Stimulated activated CD4-positive, alpha-beta T cell treated with anti-CD3 and anti-CD28 coated beads, TNF-alpha, amount 100 ng/mL, for 1 hour (primary cell): ENCODE results near the gene NFATC2.

Source experiments
- DNase-seq, 3 donors: peaks; one replicate each; pipeline ENCODE4 v3.0.0-alpha.2; 2020; ENCODE audit warnings: low read depth in 3 of 3, low spot score in 1 of 3

The NFATC2 gene

DNA sequence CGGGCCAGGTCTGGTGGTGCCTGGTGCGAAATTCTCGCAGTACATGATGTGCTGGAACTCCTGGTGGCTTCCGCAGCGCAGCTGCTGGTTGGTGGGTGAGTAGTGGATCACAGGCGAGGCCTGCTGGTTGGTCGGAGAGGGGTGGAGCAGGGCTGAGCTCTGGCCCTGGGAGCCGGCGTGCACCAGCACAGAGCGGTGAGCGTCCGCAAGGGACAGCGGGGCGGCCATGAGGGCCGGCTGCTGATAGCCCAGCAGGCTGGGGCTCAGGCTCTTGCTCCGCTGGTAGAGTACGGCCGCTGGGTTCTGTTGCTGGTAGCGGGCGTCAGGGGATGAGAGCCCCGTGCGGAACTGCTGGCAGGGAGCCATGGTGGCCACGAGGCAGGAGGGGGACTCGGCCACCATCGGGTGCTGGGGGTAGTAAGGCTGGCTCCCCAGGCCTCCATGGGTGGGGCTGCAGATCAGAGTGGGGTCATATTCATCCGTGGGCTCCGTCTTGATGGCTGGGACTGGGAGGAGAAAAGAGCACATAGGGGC lies 110.2 kb downstream of the NFATC2 start:
- no peak for DNase-seq

DNA sequence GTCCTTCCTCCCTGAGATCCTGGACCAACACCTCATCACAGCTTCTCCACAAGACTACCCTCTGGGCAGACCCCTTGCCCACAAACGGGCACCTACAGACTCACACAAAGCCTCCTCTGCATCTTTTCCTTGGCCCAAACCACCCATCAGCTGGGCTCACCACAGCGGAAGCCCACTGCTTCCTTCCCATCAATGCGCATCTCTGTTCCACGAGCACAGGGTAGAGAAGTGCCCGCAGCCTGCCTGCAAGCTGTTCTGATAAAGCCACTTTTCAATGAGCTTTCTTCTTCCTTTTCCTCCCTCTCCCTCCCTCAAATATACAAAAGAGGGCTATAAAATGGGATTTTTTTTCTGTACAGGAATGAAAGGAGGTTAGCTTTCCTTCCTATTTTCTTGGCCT lies 111.2 kb downstream of the NFATC2 start:
- DNase-seq = no peak

DNA sequence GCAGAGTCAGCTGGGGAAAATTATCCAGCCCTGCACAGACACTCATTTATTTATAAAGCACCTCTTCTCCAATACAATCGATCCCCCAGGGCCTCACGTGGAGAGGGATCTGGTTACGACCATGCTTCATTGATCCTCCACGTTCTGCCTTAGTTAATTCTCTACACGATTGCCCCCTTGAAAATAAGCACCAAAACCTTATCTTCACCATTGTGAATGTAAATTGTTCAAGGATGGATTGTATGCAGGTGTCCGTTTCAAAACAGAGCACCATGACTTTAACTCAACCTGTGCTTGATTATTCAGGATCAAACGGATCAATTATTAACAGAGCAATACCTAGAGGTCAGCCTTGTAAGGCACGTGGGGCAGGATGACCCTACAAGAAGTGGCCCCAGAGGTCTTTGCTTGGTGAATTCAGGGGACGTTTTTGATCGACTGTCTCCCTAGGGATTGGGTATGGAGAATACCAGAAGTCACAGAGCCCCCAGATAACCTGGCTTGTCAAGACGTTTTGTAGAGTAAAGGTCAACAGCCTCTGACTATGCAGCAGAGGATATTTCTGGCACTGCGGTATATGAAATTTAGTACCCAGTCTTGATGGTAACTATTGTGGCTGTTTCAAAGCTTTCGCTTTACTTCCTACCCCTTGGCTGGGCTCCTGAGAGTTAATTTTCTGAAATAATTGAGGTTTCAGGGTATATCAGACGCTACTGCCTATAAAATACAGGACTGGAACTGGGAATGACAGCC lies 112.1 kb downstream of the NFATC2 start:
- no peak for DNase-seq

DNA sequence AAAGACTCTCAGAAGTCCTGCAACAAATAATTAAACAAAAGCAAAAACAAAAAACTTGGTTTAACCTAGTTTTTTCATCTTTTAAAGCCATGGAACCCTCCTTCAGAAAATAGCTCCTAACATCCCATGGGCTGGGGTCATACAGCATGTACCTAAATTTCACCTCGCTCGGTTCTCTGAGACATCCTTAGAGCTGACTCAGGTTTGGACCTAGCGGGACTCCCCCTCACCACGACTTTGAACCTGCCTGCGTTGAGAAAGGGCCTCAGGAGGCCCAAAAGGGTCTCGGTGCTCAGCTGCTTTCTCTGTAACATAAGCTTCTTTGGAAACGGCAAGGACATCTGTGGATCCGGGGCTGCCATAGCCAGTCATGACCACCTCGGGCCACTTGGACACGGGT lies 112.8 kb downstream of the NFATC2 start:
- no peak for DNase-seq

DNA sequence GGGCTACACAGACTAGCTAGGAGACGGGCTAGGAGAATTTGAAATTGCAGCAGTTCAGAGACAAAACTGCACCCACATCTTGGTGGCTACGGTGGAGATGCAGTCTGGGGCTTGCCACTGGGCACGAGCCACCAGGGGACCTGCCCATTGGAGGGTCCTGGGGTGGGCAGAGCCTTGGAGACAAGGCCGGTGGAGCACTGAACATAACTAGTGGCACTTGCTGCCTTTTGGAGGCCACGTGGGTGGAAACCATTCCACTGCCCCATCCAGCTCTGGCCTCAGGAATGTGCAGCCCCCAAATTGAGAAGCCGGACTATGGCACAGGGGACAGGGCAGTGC lies 113.4 kb downstream of the NFATC2 start:
- DNase-seq = no peak

DNA sequence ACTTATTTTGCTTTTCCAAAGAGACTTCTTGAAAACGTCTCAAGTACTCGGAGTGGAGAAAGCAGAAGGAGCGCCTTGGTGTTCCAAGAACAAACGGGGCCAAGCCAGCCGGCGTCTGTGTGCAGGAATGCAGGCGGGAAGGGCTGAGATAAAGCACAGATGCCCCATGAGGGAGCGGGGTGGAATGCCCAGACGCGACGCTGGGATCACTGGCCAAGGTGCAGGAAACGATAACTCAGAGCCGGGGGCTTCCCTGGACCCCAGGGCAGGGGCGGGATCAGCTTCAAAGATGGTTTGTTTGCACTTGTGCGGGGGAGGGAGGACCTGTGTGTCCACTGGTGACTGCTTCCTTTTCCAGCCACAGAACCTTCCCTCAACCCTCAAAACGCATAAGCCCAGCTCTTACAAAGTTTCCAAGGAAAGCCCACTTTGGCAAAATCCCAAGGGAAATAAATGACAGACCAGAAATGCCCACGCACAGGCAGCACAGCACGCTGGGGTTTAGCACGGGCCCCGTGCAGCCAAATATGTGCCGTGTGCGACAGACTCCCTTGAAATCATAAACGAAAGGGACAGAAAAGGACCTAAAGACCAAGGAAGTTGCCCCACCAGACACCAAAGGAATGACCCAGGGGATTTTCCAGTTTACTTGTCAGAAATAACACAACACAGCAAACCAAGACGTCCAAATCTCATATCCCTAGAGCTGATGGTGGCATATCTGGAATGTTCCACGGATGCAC lies 113.9 kb downstream of the NFATC2 start:
- no peak for DNase-seq

DNA sequence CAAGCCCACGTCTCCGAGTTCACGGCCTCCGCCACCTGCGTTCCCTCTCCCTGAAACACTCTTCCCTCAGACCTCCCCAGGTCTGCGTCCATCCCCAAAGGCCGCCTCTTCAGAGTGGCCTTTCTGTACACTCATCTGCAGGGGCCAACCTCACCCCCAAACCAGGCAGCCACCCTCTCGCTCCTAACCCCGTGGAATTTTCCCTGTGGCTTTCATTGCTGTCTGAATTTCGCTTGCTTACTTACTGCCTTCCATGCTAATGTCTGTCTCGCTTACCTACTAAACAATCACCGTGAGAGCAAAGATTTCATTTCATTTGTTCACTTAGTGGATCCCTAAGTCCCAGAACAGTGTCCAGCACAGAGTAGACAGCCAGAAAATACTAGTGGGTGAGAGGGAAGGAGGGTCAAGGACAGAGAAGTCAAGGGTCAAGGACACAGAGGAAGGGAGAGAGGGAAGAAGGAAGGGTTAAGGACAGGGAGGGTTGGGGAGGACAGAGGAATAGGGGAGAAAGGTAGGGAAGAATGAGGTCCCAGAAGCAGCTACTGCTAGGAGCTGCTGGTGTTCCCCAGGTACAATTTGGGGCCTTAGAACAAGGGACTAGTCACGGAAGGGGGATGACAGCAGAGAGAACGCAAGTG lies 114.7 kb downstream of the NFATC2 start:
- DNase-seq = no peak

DNA sequence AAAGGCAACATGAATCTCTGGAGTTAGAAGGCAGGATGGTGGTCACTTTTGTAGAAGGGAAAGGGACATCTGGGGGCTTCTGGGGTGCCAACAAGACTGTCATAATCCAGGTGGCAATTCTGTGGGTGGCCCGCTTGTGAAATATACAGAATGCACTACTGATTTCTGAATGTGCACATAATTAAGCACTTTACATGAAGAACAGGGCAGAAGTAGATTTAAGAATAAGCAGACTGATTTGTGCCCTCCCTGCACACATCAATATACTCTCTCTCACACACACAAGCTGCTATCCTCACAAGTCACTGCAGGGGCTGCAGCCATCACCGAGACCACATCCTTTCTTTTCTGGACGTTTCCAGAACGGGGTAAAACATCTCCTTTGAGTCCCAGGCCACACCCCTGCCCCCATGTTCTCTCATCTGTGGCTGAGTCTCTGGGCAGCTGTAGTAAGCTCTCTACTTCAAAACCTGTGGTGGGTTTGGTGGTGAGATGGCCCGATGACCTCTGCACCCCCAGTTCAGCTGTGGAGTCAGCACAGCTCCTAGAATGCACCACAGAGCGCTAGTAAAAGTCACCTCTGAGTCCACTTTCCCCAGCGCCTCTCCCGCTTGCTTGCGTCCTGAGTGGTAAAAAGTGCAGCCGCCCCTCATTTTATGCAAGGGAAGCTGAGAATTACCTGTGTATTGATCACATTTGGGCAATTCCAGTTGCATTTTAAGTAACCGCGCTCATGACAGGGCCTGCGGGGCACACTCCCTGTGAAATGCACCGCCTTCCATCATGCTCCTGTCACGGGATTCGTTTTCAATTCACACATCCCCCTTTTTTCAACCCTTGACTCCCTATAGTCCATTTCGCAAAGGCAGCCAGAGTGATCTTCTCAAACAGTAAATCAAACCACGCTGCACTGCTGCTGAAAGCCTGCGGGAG lies 115.5 kb downstream of the NFATC2 start:
- DNase-seq = no peak

DNA sequence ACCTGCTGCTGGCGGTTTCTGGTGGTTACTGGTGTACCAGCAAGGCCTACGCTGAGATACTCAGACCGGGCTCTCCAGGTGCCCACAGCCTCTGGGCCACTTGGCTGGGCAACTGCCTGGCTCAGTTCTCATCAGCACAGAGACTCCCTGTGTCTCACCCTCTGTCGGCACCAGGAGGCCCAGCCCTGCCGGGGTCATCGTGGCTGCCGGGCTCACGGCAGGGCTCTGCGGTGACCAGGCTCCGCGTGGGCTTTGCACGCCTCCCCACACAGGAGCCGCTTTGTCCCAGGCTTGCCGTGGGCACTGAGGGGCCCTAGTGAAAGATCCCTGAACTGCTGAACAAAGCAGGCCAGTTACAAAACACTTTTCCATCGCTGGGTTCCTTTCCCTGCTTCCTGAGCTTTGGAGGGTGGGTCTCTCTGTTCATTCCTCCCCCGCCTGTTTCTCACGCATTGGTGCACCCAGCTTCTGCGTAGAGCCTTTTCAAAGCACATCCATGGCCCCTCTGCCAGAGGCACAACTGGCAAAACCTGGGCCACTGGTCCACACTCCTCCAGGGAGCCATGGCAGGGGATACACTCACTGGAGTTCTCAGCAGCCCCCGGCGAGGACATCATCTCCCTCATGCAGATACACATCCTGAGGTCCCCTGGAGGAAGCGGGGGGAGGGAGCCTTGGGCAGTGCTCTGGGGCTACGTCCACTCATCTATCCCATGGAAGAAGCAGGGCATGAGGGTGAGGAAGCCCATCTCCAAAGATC lies 117.0 kb downstream of the NFATC2 start:
- no peak for DNase-seq

DNA sequence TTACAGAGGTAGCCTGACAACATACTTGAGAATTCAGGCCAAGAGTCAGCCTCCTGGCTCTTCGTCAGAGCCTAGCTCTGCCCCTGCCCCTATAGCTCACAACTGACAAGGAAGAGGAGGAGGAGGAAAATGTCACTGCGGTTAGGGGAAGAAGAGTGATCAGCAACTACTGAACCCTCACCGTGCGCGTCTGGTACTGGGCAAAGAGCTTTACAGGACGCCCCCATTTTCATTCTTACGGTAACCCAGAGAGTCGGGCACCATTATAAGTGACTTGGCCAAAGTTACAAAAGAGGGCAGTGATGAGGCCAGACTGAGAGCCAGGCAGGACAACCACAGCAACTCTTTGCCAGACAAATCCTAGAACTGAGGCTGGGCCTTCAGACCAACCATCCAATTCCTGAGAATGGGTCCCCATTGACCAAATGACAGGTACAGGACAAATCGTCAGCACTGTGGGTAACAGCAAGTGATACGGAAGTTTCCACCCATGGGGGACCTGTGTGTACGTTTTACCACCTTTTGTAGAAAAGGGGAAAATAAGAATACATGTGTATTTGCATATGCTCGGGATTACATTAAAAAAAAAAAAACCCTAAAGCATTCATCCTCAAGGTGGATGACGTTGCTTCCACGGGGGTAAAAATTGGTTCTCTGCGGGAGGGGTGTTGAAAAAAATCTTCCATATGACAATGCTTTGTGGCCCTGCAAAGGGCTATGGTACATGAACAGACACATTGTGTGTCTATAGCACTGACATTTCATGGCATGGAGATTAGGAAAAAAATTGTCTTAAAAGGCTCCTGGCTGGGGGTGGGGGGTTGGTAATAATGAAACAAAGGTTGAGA lies 118.0 kb downstream of the NFATC2 start:
- no peak for DNase-seq

DNA sequence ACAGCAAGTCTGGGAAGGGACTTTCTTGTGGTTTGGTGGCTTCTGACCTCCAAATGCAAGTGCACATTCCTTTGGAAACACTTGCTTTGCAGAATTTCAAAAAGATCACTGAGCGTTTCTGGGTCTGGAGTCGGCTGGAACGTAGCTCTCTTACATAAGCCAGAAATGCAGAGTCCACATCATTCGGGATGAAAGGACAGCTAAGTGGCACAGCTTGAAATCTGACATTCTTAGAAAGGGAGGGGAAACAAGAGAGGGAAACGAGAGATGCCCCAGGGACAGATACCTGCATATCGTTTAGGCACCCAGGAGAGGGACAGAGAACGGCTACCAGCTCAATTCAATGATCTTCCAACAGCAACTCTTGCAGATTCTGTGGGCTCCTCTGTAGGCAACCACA lies 118.7 kb downstream of the NFATC2 start:
- no peak for DNase-seq

DNA sequence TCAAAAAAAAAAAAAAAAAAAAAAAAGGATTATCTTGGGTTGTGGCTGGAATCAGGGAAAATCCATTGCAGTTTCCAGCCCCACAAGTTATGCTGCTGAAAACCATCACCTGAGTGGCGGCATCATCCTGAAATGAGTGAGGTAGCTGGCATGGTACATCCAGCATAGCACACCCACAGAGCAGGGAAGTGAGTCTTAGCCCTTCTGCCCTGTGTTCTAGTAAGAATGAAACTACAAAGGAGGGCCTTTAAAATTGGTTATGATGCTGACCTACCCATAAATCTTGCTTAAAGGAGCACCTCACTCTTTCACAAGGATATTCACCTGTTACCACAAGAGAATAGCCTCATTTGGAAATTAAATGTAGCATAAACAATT lies 119.2 kb downstream of the NFATC2 start:
- no peak for DNase-seq

DNA sequence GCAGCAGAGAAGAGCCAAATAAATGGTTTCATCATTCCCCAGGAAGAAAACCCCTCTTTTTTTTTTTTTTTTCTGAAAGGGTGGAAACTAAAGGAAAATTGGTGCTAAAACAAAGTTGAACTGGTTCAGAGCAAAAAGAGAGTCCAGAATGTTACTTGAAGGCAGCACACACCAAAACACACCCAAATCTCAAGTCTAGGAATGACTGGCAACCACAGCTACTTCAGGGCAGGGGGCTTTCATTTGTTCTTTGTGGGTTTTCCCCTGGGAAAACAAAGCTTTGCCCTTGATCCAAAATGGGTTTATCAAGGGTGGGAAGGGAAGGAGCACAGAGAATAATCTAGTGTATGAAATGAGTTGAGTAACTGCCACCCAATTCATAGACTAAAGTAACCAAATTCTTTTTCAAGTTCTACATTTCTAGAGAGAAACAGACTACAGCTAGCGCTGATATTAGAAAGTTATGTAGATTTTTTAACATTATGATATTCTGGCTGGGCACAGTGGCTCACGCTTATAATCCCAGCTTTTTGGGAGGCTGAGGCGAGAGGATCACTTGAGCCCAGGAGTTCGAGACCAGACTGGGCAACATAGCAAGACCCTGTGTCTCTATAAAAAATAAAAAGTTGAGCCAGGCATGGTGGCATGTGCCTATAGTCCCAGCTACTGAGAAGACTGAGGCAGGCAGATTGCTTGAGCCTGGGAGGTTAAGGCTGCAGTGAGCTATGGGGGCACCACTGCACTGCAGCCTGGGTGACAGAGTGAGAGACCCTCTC lies 119.8 kb downstream of the NFATC2 start:
- no peak for DNase-seq

DNA sequence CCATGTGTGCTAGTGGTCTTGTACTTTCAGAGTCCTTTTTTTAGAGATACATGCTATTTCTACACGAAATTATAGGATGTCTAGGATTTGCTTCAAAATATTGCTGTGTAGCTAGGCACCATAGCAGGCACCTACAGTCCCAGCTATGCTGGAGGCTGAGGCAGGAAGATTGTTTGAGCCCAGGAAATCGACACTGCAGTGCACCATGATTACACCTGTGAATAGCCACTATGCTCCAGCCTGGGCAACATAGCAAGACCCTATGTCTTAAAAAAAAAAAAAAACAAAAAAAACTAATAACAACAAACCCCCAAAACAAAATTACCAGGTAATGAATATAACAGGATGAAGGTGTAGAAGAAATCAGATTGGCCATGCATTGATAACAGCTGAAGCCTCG lies 121.7 kb downstream of the NFATC2 start:
- DNase-seq = no peak

DNA sequence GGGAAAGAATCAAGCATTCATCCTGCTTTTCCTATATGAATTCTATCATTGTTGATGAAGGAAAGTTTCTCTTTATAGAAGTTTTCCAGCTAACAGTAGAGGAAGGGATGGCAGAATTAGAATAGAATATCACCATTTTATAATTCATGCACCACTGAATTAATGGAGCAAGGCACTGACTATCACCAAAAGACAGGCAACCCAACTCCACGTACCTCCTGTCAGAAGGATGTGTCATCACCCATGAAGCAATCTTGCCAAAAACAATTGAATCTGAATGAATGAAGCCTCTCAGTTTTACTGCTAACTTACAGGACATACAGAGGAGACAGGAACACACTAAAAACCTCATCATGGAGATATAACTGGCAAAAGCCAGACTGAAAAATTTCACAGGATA lies 122.4 kb downstream of the NFATC2 start:
- no peak for DNase-seq

DNA sequence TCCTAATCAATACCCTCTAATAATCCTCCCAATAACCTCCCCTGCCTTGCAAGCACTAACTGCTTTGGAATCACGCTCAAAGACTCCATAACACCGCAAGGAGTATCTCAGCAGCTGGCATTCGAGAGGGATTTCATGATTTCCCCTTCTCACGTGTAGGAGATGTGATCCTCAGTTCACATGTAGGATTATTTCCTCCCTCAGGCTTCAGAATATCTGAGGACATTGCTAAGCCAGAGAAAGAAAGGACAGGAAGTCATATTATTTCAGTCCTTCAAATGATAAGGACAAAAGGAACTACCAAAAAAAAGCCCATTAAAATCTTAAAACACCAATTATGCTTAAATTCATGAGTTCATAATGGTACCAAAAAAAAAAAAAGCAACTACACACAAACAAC lies 122.9 kb downstream of the NFATC2 start:
- DNase-seq = no peak

DNA sequence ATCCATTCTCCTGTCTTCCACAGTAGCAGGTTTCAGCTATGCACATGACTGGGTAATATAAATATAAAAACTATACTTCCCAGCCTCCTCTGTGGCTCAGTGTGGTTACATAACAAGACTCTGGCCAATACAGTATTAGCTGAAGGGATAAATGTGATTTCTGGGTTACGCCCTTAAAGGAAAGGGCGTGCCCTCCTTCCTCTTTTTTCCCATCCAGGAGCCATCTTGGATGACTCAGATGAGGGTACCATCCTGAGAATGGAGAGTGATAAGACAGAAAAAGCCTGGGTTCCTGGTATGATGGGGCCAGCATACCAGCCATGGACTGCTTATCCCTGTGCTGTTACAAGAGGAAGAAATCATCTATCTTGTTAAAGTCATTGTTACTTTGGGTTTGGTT lies 123.3 kb downstream of the NFATC2 start:
- DNase-seq = no peak

DNA sequence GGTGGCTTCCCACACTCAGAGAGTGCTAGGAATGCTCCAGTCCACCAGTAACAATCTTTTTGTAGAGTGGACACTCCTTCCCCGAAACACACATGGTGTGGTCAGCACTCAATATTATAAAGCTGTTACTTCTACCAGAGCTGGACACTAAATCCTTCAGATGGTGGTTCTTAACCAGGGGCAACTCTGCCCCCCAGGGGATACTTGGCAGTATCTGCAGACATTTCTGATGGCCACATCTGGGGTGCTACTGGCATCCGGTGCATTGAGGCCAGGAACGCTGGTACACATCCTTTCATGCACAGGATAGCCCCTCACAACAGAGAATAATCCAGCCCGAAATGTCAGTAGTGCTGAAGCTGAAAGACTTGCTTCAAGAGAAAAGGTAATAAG lies 124.4 kb downstream of the NFATC2 start:
- no peak for DNase-seq
